ENCODE measurements around the gene SEPTIN1.
"Not testable (repeated sequence)": the region's sequence is repeated elsewhere in the genome, so short reads cannot be mapped to it uniquely, and the experiment has no call there.

Gene SEPTIN1

GRCh38 chr16:30357715-30358576, 24.4 kb downstream of the SEPTIN1 start:
- no peak for DNase-seq (ENCODE audit: low read depth)

DNA sequence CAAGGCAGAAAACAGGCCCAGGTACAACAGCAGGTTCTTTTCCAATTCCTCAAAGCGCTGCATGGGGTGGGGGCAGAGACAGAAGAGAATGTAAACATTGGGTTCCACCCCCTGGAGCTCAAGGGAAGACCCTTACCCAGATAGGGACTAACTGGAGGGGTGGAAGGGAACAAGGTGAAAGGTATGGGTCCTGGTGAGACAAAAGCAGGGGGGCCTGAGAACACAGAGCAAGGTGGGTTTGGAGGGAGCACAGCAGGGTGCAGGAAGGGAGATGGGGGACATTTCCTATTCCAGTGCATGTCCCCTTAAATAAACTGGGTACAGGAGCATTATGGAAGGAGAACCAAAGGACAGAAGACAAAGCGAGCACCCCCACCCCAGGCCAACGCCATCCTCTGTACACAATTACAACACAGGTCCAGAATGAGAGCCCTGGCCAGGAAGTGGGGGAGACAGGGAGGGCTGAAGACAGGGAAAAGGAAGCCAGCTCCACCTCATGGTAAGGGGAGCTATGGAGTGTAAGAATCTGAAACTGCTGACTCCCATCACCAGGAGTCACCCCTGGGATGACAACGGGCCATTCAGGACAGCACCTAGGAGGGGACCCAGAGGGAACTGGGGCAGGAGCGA, 25.2 kb downstream of the SEPTIN1 start:
- no peak for DNase-seq (ENCODE audit: low read depth)

DNA sequence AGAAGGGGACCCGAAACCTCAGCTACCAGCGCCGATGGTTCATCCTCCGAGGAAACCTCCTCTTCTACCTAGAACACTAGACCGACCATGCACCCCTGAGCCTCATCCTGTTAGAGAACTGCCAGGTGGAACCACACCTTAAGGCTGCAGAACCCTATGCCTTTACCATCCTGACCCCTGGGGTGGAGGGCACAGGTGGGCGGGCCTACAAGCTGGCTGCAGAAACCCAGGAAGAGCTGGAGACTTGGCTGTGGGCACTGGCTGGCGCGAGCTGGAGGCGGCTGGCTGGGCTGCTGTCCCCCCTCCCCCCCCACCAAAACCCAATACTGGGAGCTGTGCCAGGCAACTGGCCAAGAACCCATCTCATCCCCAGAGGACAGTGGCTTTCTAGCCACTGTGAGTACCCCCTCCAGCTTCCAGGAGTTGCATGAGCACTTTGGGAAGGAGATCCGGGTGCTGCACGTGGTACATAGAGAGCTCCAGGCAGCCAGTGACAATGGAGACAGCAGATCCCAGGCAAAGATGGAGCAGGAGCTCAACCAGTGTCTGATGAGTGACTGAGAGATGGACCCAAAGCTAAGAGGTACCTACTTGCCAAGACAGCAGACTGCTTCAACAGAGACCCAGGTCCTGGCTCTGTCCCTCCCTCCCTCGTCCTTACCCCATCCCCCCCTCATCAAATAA, 25.8 kb downstream of the SEPTIN1 start:
- no peak for DNase-seq (ENCODE audit: low read depth)

- DNase-seq (ENCODE audit: low read depth), result no peak
Measured at GRCh38 chr16:30355954-30356308, 26.4 kb downstream of the SEPTIN1 start.

DNA sequence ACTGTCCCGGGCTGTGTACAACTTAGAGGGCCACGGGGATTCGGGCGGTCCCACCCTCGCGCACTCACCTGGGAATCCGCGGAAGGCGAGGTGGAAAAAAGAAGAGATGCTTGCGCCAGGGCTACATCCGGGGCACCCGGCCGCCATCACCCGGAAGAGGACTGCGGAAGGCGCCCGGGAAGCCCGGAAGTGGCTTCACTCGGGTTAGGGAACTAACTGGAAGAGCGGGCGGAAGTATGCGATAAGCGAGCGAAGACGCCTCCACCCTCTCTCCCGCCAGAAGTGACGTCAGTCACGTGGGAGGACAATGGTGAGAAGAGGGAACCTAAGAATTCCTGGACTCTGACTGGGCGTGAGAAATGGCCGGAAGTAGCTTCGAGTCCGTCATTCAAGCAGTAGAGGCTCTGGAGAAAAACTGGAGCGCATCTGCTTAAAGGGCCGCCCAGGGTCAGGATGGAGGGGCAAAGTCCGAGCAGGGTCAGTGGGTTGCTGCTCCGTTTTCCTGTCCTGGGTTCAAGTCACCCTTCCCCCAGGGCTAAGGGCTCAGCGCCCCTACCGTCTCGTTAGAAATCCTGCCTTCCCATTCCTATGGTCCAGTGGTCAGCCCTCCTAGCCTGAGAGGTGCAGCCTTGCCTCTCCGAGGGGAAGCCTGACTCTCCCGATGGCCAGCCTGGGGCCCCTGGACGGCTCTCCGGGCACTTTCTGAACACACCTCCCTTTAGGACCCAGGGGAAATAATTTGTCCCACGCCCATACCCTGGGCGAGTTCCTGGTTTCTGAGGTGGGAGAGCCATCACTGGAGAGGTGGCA, 27.0 kb downstream of the SEPTIN1 start, which contains the start of gene CD2BP2:
Gene CD2BP2 (minus strand): TSS at position 165 of the 810 bp plus-strand sequence. CDS start 627 bp downstream, outside the sequence.
- peak; percentile 99 for DNase-seq (ENCODE audit: low read depth)

- no peak for DNase-seq (ENCODE audit: low read depth)
Measured at GRCh38 chr16:30354423-30355143, 27.8 kb downstream of the SEPTIN1 start.

GRCh38 chr16:30353438-30354129, 28.8 kb downstream of the SEPTIN1 start:
- DNase-seq (ENCODE audit: low read depth), result no peak

DNA sequence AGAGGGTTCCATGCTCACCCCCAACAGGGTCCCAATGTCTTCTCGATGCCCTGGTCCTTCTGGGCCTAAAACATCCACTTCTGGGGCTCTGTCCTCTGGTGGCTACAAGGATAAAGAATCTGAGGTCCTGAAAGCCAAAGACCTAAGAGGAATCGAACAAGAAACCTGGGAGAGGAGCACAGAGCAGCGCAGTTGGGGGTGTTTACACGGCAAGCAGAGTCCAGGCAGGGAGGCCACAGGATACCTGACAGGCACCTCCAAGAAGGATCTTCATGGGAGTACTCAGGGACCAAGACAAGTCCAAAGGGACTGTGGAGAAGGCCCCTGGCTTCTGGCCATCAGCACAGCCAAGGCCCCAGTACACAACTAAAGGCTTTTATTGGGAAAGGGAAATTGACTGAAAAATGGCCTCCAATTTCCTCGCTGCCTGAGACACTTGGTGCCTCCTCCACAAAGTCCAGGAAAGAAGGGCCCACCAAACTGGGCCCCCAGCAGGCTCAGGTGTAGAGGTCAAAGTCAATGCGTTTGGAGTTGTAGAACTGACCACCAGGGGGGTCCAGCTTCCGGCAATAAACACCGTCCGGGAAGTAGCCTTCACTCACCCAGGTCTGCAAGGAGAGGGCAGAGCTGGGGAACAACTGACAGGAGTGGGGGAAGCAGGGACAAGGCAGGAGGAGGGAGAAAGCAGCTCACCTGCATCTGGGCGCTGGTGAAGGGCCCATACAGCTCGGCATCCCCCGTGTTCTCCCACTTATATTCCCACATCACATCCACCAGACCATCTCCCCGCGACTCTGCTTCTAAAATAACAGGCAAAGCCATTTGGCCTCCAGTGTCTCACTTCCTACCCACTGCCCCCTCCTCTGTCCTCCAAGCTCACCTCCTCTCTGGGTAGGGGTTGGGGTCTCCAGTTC, 29.6 kb downstream of the SEPTIN1 start:
- DNase-seq (ENCODE audit: low read depth), result no peak

DNA sequence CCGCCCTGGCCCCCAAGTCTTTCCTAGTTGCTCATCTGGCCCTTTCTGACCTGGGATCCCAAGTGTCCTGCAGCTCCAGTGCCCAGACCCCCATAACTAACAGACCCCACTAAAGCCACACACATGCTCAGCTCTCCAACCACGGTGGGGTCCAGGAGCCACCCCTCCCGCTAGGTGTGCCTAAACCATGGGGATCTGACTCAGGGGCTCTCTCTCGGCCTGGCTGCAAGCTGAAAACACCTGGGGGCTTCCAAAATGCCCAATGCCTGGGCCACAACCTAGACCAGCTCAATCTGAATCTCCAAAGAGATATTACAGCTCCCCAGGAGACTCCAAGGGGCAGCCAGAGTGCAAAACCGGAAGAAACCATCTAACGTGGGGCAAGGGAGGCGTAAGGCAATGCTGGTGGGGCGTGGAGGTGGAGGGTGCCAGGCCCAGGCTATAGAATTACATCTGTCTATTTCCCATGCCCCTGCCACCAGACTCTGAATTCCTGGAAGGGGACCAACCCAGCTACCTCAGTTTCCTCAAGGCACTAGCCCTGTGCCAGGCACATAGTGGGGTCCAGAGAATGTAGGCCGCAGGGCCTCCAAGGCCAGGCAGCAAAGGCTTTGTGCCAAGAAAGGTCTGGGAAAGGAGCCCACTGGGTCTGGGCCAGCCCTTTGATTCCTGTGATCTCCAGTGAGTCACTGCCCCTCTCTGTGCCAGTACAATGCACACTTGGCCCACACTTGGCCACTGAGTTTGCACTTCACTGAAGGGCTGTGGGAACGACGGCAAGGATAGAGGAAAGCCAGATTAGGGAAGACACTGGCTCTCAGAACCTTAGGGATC, 30.6 kb downstream of the SEPTIN1 start:
- peak; percentile 37 for DNase-seq (ENCODE audit: low read depth)

- no peak for DNase-seq (ENCODE audit: low read depth)
Measured at GRCh38 chr16:30351001-30351441, 31.3 kb downstream of the SEPTIN1 start.

- DNase-seq (ENCODE audit: low read depth), result no peak
Measured at GRCh38 chr16:30350134-30350871, 32.1 kb downstream of the SEPTIN1 start.

- no peak for DNase-seq (ENCODE audit: low read depth)
Measured at GRCh38 chr16:30349675-30350074, 32.7 kb downstream of the SEPTIN1 start.

DNA sequence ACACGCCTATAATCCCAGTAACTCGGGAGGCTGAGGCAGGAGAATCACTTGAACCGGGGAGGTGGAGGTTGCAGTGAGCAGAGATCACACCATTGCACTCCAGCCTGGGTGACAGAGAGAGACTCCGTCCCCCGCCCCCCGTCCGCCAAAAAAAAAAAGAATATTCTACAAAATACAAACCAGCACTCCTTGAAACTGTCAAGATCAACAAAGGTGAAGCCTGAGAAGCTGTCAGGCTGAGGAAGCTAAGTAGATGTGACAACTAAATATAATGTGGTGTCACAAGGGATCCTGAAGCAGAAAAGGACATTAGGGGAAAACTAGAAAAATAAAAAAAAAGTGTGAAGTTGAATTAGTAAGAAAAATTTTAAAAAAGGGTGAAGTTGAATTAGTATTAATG, 33.4 kb downstream of the SEPTIN1 start:
- no peak for DNase-seq (ENCODE audit: low read depth)

- DNase-seq (ENCODE audit: low read depth), result no peak
Measured at GRCh38 chr16:30348113-30348512, 34.2 kb downstream of the SEPTIN1 start.

DNA sequence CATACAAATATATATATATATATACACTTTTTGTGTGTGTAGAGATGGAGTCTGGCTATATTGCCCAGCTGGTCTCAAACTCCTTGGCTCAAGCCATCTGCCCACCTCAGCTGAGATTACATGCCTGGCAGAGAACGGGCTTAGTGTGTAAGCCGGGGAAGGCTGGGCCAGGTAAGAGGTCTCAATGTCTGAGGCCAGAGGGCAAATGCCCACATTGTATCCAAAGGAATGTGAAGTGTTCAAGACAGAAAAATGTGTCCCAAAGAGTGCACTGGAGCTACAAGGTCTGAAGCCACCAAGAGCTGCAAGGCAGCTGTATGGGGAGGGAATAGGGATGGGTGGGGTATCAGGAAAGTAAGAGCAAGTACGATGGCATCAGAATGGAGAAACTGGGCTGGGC, 36.1 kb downstream of the SEPTIN1 start:
- no peak for DNase-seq (ENCODE audit: low read depth)

GRCh38 chr16:30343491-30343820, 38.9 kb downstream of the SEPTIN1 start:
- not testable (repeated sequence) for DNase-seq (ENCODE audit: low read depth)

DNA sequence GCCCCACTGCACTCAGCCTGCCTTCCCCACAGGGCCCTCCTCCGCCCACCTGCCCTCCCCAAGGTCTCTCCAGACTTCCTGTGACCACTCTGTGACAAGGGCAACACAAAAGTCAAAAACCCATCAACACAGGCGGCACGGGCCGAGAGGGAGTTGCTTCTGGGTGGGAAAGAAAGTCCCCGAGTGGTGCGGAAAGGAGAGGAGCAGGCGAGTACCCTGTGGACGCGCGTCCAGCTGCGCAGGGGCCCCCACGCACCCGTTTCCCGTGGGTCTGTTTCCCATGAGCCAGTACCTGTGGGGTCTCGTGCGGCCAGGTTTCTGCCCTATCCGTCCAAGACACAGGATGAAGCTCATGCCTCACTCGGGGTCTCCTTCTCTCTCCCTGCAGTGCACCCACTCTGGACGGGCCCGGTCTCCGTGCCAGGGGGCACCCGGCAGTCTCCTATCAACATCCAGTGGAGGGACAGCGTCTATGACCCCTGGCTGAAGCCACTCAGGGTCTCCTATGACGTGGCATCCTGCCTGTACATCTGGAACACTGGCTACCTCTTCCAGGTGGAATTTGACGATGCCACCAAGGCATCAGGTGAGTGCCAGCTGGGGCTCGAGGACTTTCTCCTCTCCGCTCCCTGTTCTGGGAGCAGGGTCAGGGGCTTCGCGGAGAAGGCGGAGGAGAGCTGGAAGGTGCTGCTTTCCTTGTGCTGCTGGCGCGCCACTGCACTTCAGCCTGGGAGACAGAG, 39.4 kb downstream of the SEPTIN1 start:
- no peak for DNase-seq (ENCODE audit: low read depth)
